HL-60 (cell line): ENCODE data around the gene OR1N1.

ENCODE experiments used
- DNase-seq, 2 experiments: peaks; one replicate each; pipeline ENCODE4 v3.0.0-alpha.2; 2010 to 2020; ENCODE audit warnings: low read depth in 1 of 2, low spot score in 1 of 2
- H3K27ac ChIP-seq: fragments of 250-450 bp; sonication (Bioruptor Pico); replicated peaks from 2 replicates; pipeline ENCODE4 v1.5.1; 2020; ENCODE audit warnings: mild to moderate bottlenecking, moderate library complexity
- H3K27me3 ChIP-seq: fragments of 250-450 bp; sonication (Bioruptor Pico); 2 replicates; pipeline ENCODE4 v1.5.1; 2021; ENCODE audit warnings: mild to moderate bottlenecking, moderate library complexity; ENCODE audit not compliant: insufficient read depth, poor library complexity, severe bottlenecking
- H3K4me3 ChIP-seq: replicated peaks from 2 replicates; pipeline ENCODE4 v1.5.1; 2011; ENCODE audit warnings: mild to moderate bottlenecking, control low read depth, low read length; ENCODE audit not compliant: insufficient read depth
- GABPA ChIP-seq: IDR thresholded peaks from 2 replicates; pipeline ENCODE4 v1.6.1; 2012; ENCODE audit warnings: low read depth
- POLR2AphosphoS5 ChIP-seq: IDR thresholded peaks from 2 replicates; pipeline ENCODE4 v1.6.1; 2012; ENCODE audit warnings: low read depth
- REST ChIP-seq: IDR thresholded peaks from 2 replicates; pipeline ENCODE4 v1.6.1; 2012; ENCODE audit warnings: low read depth; ENCODE audit not compliant: insufficient replicate concordance
- SPI1 ChIP-seq: IDR thresholded peaks from 2 replicates; pipeline ENCODE4 v1.6.1; 2012; ENCODE audit warnings: low read depth, mild to moderate bottlenecking, borderline replicate concordance
- TF ChIP-seq, protein P1 (sequence below): IDR thresholded peaks from one replicate; pipeline ENCODE4 v1.5.1; 2011; ENCODE audit warnings: low read length, control low read depth, inconsistent platforms; ENCODE audit not compliant: insufficient read depth

The OR1N1 gene

DNA sequence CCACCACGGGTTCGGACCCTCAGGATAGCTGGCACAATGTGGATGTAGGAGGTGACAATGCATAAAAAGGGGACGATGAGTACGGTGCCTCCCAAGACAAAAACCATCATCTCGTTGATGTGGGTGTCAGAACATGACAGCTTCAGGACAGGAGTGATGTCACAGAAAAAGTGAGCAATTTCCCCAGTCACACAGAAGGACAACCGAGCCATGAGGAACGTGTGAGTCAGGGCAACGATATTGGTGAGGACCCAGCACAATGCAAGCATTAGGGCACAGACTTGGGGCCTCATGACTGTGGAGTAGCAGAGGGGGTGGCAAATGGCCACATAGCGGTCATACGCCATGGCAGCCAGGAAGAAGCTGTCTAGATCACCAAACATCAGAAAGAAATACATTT, 491 bp downstream of the OR1N1 start:
- H3K27me3 ChIP-seq: peaks cover 2% of the 10 kb centered on the region
- H3K27ac ChIP-seq: no peak overlapping the region

GRCh38 chr9:122519376-122519775, 7.7 kb downstream of the OR1N1 start:
- TF ChIP-seq GABPA: no peak
- no peak for TF ChIP-seq REST
- TF ChIP-seq SPI1: no peak
- TF ChIP-seq, protein P1, sequence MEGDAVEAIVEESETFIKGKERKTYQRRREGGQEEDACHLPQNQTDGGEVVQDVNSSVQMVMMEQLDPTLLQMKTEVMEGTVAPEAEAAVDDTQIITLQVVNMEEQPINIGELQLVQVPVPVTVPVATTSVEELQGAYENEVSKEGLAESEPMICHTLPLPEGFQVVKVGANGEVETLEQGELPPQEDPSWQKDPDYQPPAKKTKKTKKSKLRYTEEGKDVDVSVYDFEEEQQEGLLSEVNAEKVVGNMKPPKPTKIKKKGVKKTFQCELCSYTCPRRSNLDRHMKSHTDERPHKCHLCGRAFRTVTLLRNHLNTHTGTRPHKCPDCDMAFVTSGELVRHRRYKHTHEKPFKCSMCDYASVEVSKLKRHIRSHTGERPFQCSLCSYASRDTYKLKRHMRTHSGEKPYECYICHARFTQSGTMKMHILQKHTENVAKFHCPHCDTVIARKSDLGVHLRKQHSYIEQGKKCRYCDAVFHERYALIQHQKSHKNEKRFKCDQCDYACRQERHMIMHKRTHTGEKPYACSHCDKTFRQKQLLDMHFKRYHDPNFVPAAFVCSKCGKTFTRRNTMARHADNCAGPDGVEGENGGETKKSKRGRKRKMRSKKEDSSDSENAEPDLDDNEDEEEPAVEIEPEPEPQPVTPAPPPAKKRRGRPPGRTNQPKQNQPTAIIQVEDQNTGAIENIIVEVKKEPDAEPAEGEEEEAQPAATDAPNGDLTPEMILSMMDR: no peak
- H3K27ac ChIP-seq: no peak overlapping the region
- no peak for DNase-seq
- no peaks in the 10 kb centered on the region for H3K27me3 ChIP-seq
- H3K4me3 ChIP-seq: no peak overlapping the region

More for the DNA sequence above, 491 bp downstream of the OR1N1 start:
- DNase-seq: no peak
- H3K4me3 ChIP-seq: no peak overlapping the region
- TF ChIP-seq, protein P1: no peak
- no peak for TF ChIP-seq REST
- no peak for TF ChIP-seq SPI1

- no peak for TF ChIP-seq SPI1
- no peak for TF ChIP-seq POLR2AphosphoS5
- TF ChIP-seq GABPA: no peak
- no peak for TF ChIP-seq REST
- TF ChIP-seq, protein P1: no peak
- H3K27ac ChIP-seq: no peak within 1 kb of the TSS
- no peak for DNase-seq
- no peak within 1 kb of the TSS for H3K4me3 ChIP-seq
- H3K27me3 ChIP-seq: peaks cover 5% of the 10 kb centered on the region
Measured at GRCh38 chr9:122518841-122519240, 8.3 kb downstream of the OR1N1 start, which contains the start of gene OR1J4. Gene OR1J4, plus strand, starts transcription at chr9:122519141. Its CDS starts 0 bp downstream, at chr9:122519141.
